Caco-2 (cell line): ENCODE results near the gene VSTM2L. TPM values are rescaled to one million over a fixed set of nuclear protein-coding genes. Genes with fewer than 3 reads are reported as not detected.

Experiments used
- BruUV-seq: library from RNA; stranded (reverse); fragments of 400-500 nt; replicated peaks from 2 replicates; lab custom pipeline; 2021; lab: Mats Ljungman, UMichigan
- CTCF ChIA-PET: fragments of 300-600 bp; sonication (Branson Sonifier 250); formaldehyde crosslinking; loops from one replicate; lab custom pipeline; 2022; ENCODE audit warnings: antibody characterized with exemption; lab: Charles Lee
- POLR2A ChIA-PET: fragments of 300-600 bp; sonication (Branson Sonifier 250); formaldehyde crosslinking; loops from one replicate; lab custom pipeline; 2022; ENCODE audit warnings: antibody characterized with exemption; lab: Charles Lee
- DNase-seq, 2 experiments: peaks; one replicate each; pipeline versions ENCODE4 v3.0.0 to v3.0.0-alpha.2; 2020 to 2022
- H3K27me3 ChIP-seq: replicated peaks from 2 replicates; pipeline ENCODE4 v1.6.0; 2011; ENCODE audit warnings: low read length; ENCODE audit not compliant: control insufficient read depth, insufficient read depth
- H3K36me3 ChIP-seq: 2 replicates; pipeline ENCODE4 v1.5.1; 2011; ENCODE audit warnings: low read length; ENCODE audit not compliant: control insufficient read depth, insufficient read depth
- H3K4me1 ChIP-seq: fragments of 250-450 bp; sonication (Bioruptor Pico); 2 replicates; pipeline ENCODE4 v1.5.1; 2020; ENCODE audit warnings: mild to moderate bottlenecking
- H3K4me3 ChIP-seq: 2 replicates; pipeline ENCODE4 v1.5.1; 2011; ENCODE audit warnings: low read depth, mild to moderate bottlenecking, control low read depth, low read length
- H3K9me3 ChIP-seq: fragments of 250-450 bp; sonication (Bioruptor Pico); 2 replicates; pipeline ENCODE4 v1.5.1; 2020; ENCODE audit warnings: mild to moderate bottlenecking, moderate library complexity
- H3K27ac Mint-ChIP-seq: one replicate; pipeline ENCODE4 v1.8.0; 2022; ENCODE audit warnings: mixed read lengths; ENCODE audit not compliant: unreplicated experiment
- H3K27me3 Mint-ChIP-seq: one replicate; pipeline ENCODE4 v1.8.0; 2022; ENCODE audit warnings: mixed read lengths; ENCODE audit not compliant: insufficient read depth, unreplicated experiment
- H3K36me3 Mint-ChIP-seq: one replicate; pipeline ENCODE4 v1.8.0; 2022; ENCODE audit warnings: mild to moderate bottlenecking, mixed read lengths; ENCODE audit not compliant: insufficient read depth, unreplicated experiment
- H3K4me1 Mint-ChIP-seq: one replicate; pipeline ENCODE4 v1.8.0; 2022; ENCODE audit warnings: low read depth, mixed read lengths; ENCODE audit not compliant: unreplicated experiment
- H3K4me3 Mint-ChIP-seq: one replicate; pipeline ENCODE4 v1.8.0; 2022; ENCODE audit warnings: mild to moderate bottlenecking, moderate library complexity, mixed read lengths; ENCODE audit not compliant: unreplicated experiment
- H3K9me3 Mint-ChIP-seq: one replicate; pipeline ENCODE4 v1.8.0; 2022; ENCODE audit warnings: mixed read lengths; ENCODE audit not compliant: unreplicated experiment
- intact Hi-C: fragments of 100-400 bp; cut with micrococcal nuclease; formaldehyde crosslinking; loops from one replicate; pipeline ENCODE4 v1.10.0; 2022; ENCODE audit not compliant: unreplicated experiment
- total RNA-seq: library from RNA; stranded (reverse); gene quantifications from 2 replicates; pipeline ENCODE4 v1.2.3, GENCODE V29; 2022
- TF ChIP-seq, protein P1 (sequence below), 2 experiments: fragments of 200-600 bp in 1 of 2; IDR thresholded peaks; 1 replicate in 1 of 2; 2 replicates in 1 of 2; pipeline versions ENCODE4 v1.5.1 to v1.8.0; 2011 to 2022; ENCODE audit warnings: antibody characterized with exemption in 1 of 2, control low read depth in 1 of 2, inconsistent platforms in 1 of 2, low read depth in 1 of 2, low read length in 1 of 2, mild to moderate bottlenecking in 1 of 2, moderate library complexity in 1 of 2; ENCODE audit not compliant: insufficient read depth in 1 of 2, severe bottlenecking in 1 of 2, unreplicated experiment in 1 of 2

VSTM2L gene
- total RNA-seq, 1 experiment from 2014 or later, result not detected

DNA sequence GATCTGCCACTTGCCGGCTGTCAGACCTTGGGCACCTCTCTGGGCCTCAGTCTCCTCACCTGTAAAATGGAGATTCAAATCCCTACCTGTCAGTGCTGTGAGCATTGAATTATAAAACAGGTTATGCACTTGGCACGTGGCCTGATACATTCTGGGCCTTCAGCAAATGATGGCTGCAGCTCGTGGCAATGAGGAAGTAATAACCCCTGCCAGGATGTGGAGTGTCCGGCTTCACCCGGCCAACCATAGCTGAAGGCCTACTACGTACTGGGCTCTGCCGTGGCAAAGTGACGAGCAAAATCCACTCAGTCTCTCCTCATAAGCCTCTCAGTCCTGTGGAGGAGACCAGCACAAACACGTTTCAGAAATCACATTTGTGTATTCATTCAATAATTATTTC is 10.9 kb upstream of the VSTM2L start:
- H3K4me1 ChIP-seq, result no peaks in the 10 kb centered on the region
- CTCF ChIA-PET, result interaction anchor here (0.6 kb wide), 1 partner anchor 209 kb away, joined by 7 read pairs; no protein-coding TSS in a partner anchor
- H3K27me3 ChIP-seq, result no peaks in the 10 kb centered on the region
- H3K9me3 ChIP-seq, result no peaks in the 10 kb centered on the region
- peaks cover 3% of the 10 kb centered on the region for H3K27me3 Mint-ChIP-seq
- no peaks in the 10 kb centered on the region for H3K36me3 ChIP-seq
- DNase-seq, result no peak
- no TSS peak for BruUV-seq
- POLR2A ChIA-PET, result no interaction called here
- no peak overlapping the region for H3K4me3 Mint-ChIP-seq
- H3K4me3 ChIP-seq, result no peak overlapping the region
- TF ChIP-seq, protein P1, sequence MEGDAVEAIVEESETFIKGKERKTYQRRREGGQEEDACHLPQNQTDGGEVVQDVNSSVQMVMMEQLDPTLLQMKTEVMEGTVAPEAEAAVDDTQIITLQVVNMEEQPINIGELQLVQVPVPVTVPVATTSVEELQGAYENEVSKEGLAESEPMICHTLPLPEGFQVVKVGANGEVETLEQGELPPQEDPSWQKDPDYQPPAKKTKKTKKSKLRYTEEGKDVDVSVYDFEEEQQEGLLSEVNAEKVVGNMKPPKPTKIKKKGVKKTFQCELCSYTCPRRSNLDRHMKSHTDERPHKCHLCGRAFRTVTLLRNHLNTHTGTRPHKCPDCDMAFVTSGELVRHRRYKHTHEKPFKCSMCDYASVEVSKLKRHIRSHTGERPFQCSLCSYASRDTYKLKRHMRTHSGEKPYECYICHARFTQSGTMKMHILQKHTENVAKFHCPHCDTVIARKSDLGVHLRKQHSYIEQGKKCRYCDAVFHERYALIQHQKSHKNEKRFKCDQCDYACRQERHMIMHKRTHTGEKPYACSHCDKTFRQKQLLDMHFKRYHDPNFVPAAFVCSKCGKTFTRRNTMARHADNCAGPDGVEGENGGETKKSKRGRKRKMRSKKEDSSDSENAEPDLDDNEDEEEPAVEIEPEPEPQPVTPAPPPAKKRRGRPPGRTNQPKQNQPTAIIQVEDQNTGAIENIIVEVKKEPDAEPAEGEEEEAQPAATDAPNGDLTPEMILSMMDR (IDR thresholded peaks at IDR 0.05; ENCODE audit: insufficient read depth in 1 of 2, low read depth in 1 of 2, low read length in 1 of 2, severe bottlenecking in 1 of 2, unreplicated experiment in 1 of 2), result no peak
- no peaks in the 10 kb centered on the region for H3K4me1 Mint-ChIP-seq
- H3K36me3 Mint-ChIP-seq, result no peaks in the 10 kb centered on the region
- intact Hi-C loops, result no loop called here
- H3K27ac Mint-ChIP-seq, result no peak overlapping the region
- H3K9me3 Mint-ChIP-seq, result no peaks in the 10 kb centered on the region

DNA sequence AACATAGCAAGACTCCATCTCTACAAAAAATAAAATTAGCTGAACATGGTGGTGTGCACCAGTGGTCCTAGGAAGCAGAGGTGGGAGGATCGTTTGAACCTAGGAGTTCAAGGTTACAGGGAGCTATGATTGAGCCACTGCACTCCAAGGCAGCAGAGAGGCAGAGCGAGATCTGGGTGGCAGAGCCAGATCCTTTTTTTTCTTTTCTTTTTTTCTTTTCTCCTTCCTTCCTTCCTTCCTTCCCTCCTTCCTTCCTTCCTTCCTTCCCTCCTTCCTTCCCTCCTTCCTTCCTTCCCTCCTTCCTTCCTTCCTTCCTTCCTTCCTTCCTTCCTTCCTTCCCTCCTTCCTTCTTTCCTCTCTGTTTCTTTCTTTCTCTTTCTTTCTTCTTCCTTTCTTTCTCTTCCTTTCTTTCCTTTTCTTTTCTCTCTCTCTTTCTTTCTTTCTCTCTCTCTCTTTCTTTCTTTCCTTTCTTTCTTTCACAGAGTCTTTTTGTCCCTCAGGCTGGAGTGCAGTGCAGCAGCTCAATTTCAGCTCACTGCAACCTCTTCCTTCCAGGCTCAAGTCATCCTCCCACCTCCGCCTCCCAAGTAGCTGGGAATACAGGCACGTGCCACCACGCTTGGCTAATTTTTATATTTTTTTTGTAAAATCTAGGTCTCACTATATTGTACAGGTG is 9.2 kb upstream of the VSTM2L start:
- DNase-seq, result no peak
- Histone ChIP-seq H3K4me3 (no peak overlapping the region), H3K36me3 (no peaks in the 10 kb centered on the region), H3K4me1 (no peaks in the 10 kb centered on the region), H3K9me3 (no peaks in the 10 kb centered on the region), H3K27me3 (no peaks in the 10 kb centered on the region)
- H3K27me3 Mint-ChIP-seq, result peaks cover 5% of the 10 kb centered on the region
- H3K27ac Mint-ChIP-seq, result no peak overlapping the region
- no peaks in the 10 kb centered on the region for H3K9me3 Mint-ChIP-seq
- intact Hi-C loops, result no loop called here
- no peak overlapping the region for H3K4me3 Mint-ChIP-seq
- TF ChIP-seq, protein P1 (IDR thresholded peaks at IDR 0.05; ENCODE audit: insufficient read depth in 1 of 2, low read depth in 1 of 2, low read length in 1 of 2, severe bottlenecking in 1 of 2, unreplicated experiment in 1 of 2), result no peak
- no peaks in the 10 kb centered on the region for H3K4me1 Mint-ChIP-seq
- H3K36me3 Mint-ChIP-seq, result no peaks in the 10 kb centered on the region
- ChIA-PET POLR2A (no interaction called here), CTCF (interaction anchor here (0.8 kb wide), 1 partner anchor 21 kb away, joined by 3 read pairs; no protein-coding TSS in a partner anchor)
- BruUV-seq, result no TSS peak

DNA sequence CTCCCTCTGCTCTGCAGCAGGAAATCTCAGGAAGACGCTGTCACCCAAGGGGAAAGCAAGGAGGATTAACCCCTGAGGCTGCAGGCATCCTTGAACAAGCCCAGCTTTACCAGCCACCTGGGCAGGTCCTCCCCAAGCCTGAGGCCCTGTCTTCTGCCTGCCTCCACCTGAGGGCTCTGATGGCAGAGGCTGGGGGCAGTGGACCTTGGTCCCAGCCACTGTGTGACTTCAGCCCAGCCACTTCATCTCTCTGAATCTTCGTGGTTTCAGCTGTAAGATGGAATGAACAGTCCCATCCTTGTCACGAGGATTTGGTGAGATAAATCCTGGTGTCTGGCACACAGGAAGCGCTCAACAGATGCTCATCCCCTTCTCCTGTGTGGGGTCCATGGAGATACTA is 8.5 kb upstream of the VSTM2L start:
- Histone ChIP-seq H3K27me3 (no peaks in the 10 kb centered on the region), H3K36me3 (no peaks in the 10 kb centered on the region), H3K4me1 (no peaks in the 10 kb centered on the region), H3K4me3 (no peak overlapping the region), H3K9me3 (no peaks in the 10 kb centered on the region)
- DNase-seq, result peak in 1 of 2 experiments; percentile 39
- Mint-ChIP-seq H3K27me3 (peaks cover 5% of the 10 kb centered on the region), H3K4me1 (no peaks in the 10 kb centered on the region), H3K9me3 (no peaks in the 10 kb centered on the region), H3K36me3 (no peaks in the 10 kb centered on the region), H3K27ac (no peak overlapping the region), H3K4me3 (no peak overlapping the region)
- POLR2A ChIA-PET, result no interaction called here
- TF ChIP-seq, protein P1 (IDR thresholded peaks at IDR 0.05; ENCODE audit: insufficient read depth in 1 of 2, low read depth in 1 of 2, low read length in 1 of 2, severe bottlenecking in 1 of 2, unreplicated experiment in 1 of 2), result no peak
- CTCF ChIA-PET, result no interaction called here
- BruUV-seq, result no TSS peak
- intact Hi-C loops, result no loop called here
